ENCODE measurements around the gene ELP4.

ELP4 gene

DNA sequence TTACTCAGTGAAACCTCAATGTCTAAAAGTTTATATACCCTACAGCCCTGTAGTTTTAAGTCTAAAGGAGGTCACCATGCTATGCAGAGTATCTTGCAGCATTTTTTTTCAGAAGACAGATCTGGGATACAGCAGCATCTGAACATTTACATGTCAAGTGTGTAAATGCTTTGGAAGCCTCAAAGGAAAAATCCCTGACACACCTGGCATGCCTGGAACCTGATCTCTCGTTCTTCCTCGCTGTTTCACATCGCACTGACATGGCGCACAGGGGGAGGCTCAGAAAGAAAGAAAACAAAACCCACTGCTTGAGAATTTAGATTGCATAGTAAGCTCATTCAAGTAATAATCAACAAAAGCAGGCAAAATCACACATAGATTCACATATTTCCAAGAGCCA lies 270.5 kb downstream of the ELP4 start:
- Histone ChIP-seq H3K4me3 (ENCODE audit: low read length in 2 of 2) (no peak overlapping the region), H3K9ac (ENCODE audit: low read depth, low read length, poor library complexity) (no peak overlapping the region), H2BK5ac (ENCODE audit: low read length) (no peak overlapping the region), H3K14ac (ENCODE audit: low read length) (no peak overlapping the region), H3K4me2 (ENCODE audit: insufficient read depth, low read length, poor library complexity, severe bottlenecking) (no peak overlapping the region), H3K27ac (replicated peaks; ENCODE audit: low read length) (no peak overlapping the region), H3K79me1 (ENCODE audit: low read depth, low read length) (no peaks in the 10 kb centered on the region), H2AK5ac (ENCODE audit: low read depth, low read length) (no peak overlapping the region), H3K4me1 (ENCODE audit: control insufficient read depth in 2 of 2, insufficient read depth in 1 of 2, low read depth in 1 of 2, low read length in 2 of 2) (peaks cover 0 to 6% of the 10 kb centered on the region in 2 donors), H3K9me3 (replicated peaks in 1 of 2; ENCODE audit: control insufficient read depth in 2 of 2, insufficient read depth in 1 of 2, low read depth in 1 of 2, low read length in 2 of 2) (peaks cover 2 to 5% of the 10 kb centered on the region in 2 donors), H3K36me3 (replicated peaks in 1 of 2; ENCODE audit: control insufficient read depth in 2 of 2, insufficient read depth in 2 of 2, low read length in 2 of 2) (no peaks in the 10 kb centered on the region), H3K18ac (ENCODE audit: low read length) (no peak overlapping the region), H3K27me3 (ENCODE audit: control insufficient read depth in 3 of 3, insufficient read depth in 3 of 3, low read depth in 1 of 3, low read length in 3 of 3) (no peaks in the 10 kb centered on the region), H2BK15ac (ENCODE audit: low read length) (no peak overlapping the region), H3K23ac (ENCODE audit: low read depth, low read length, poor library complexity) (no peak overlapping the region), H2BK120ac (ENCODE audit: low read depth, low read length) (no peak overlapping the region), H2BK12ac (ENCODE audit: low read length) (no peak overlapping the region), H4K8ac (ENCODE audit: low read depth, low read length) (no peak overlapping the region), H3K4ac (ENCODE audit: low read length) (no peak overlapping the region), H2AFZ (ENCODE audit: low read length) (no peak overlapping the region), H4K91ac (ENCODE audit: low read depth, low read length, poor library complexity) (no peak overlapping the region)
- no CpG with 5 or more reads among the region's 4 CpGs for WGBS, 2 donors (ENCODE audit: extremely low coverage in 2 of 2, insufficient read length in 2 of 2, insufficient replicate concordance in 1 of 2)
- no peak for DNase-seq (ENCODE audit: low spot score)

GRCh38 chr11:31780480-31780971 lies 271.0 kb downstream of the ELP4 start:
- H2BK15ac ChIP-seq (ENCODE audit: low read length) = no peak overlapping the region
- H3K4me2 ChIP-seq (ENCODE audit: insufficient read depth, low read length, poor library complexity, severe bottlenecking) = no peak overlapping the region
- H2BK120ac ChIP-seq (ENCODE audit: low read depth, low read length) = no peak overlapping the region
- no peaks in the 10 kb centered on the region for H3K79me1 ChIP-seq (ENCODE audit: low read depth, low read length)
- no peak overlapping the region for H2AK5ac ChIP-seq (ENCODE audit: low read depth, low read length)
- H3K23ac ChIP-seq (ENCODE audit: low read depth, low read length, poor library complexity) = no peak overlapping the region
- no peak overlapping the region for H2BK5ac ChIP-seq (ENCODE audit: low read length)
- H2AFZ ChIP-seq (ENCODE audit: low read length) = no peak overlapping the region
- H4K91ac ChIP-seq (ENCODE audit: low read depth, low read length, poor library complexity) = no peak overlapping the region
- no peak overlapping the region for H4K8ac ChIP-seq (ENCODE audit: low read depth, low read length)
- peaks cover 2 to 5% of the 10 kb centered on the region in 2 donors for H3K9me3 ChIP-seq (replicated peaks in 1 of 2; ENCODE audit: control insufficient read depth in 2 of 2, insufficient read depth in 1 of 2, low read depth in 1 of 2, low read length in 2 of 2)
- H3K36me3 ChIP-seq (replicated peaks in 1 of 2; ENCODE audit: control insufficient read depth in 2 of 2, insufficient read depth in 2 of 2, low read length in 2 of 2) = no peaks in the 10 kb centered on the region
- WGBS, 2 donors (ENCODE audit: extremely low coverage in 2 of 2, insufficient read length in 2 of 2, insufficient replicate concordance in 1 of 2) = no CpG with 5 or more reads among the region's 5 CpGs
- no peak for DNase-seq (ENCODE audit: low spot score)
- H3K27ac ChIP-seq (replicated peaks; ENCODE audit: low read length) = no peak overlapping the region
- no peak overlapping the region for H3K14ac ChIP-seq (ENCODE audit: low read length)
- H3K9ac ChIP-seq (ENCODE audit: low read depth, low read length, poor library complexity) = no peak overlapping the region
- H3K4me1 ChIP-seq (ENCODE audit: control insufficient read depth in 2 of 2, insufficient read depth in 1 of 2, low read depth in 1 of 2, low read length in 2 of 2) = peaks cover 0 to 6% of the 10 kb centered on the region in 2 donors
- no peak overlapping the region for H3K4me3 ChIP-seq (ENCODE audit: low read length in 2 of 2)
- no peak overlapping the region for H3K18ac ChIP-seq (ENCODE audit: low read length)
- H2BK12ac ChIP-seq (ENCODE audit: low read length) = no peak overlapping the region
- no peak overlapping the region for H3K4ac ChIP-seq (ENCODE audit: low read length)
- H3K27me3 ChIP-seq (ENCODE audit: control insufficient read depth in 3 of 3, insufficient read depth in 3 of 3, low read depth in 1 of 3, low read length in 3 of 3) = no peaks in the 10 kb centered on the region

DNA sequence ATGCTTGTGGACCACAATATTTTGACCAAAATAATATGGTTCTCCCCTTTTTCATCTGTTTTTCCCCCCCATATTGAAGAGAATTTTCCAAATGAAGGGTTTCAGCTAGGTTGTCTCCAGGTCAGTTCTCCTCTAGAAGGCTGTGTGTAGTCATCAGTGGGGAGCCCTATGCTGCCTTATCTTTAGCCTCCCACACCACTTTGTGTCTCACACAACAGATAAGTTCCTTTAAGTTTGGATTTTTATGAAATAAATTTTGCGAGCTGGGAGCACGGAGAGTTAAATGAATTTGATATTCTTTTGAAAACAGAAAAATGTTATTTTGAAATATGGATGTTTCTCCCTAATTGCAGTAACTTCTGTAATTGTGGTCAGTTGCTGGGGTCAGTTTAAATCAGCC lies 272.7 kb downstream of the ELP4 start:
- H3K4ac ChIP-seq (ENCODE audit: low read length) = no peak overlapping the region
- no peak overlapping the region for H2AK5ac ChIP-seq (ENCODE audit: low read depth, low read length)
- no peak overlapping the region for H4K91ac ChIP-seq (ENCODE audit: low read depth, low read length, poor library complexity)
- no peak overlapping the region for H3K18ac ChIP-seq (ENCODE audit: low read length)
- WGBS, 2 donors (ENCODE audit: extremely low coverage in 2 of 2, insufficient read length in 2 of 2, insufficient replicate concordance in 1 of 2) = no CpG with 5 or more reads among the region's 2 CpGs
- no peak overlapping the region for H4K8ac ChIP-seq (ENCODE audit: low read depth, low read length)
- no peak overlapping the region for H2BK120ac ChIP-seq (ENCODE audit: low read depth, low read length)
- no peak overlapping the region for H3K9ac ChIP-seq (ENCODE audit: low read depth, low read length, poor library complexity)
- no peaks in the 10 kb centered on the region for H3K79me1 ChIP-seq (ENCODE audit: low read depth, low read length)
- no peak overlapping the region for H2AFZ ChIP-seq (ENCODE audit: low read length)
- no peak for DNase-seq (ENCODE audit: low spot score)
- H3K27ac ChIP-seq (replicated peaks; ENCODE audit: low read length) = no peak overlapping the region
- H3K36me3 ChIP-seq (replicated peaks in 1 of 2; ENCODE audit: control insufficient read depth in 2 of 2, insufficient read depth in 2 of 2, low read length in 2 of 2) = peaks cover 0 to 3% of the 10 kb centered on the region in 2 donors
- no peak overlapping the region for H2BK15ac ChIP-seq (ENCODE audit: low read length)
- H3K4me1 ChIP-seq (ENCODE audit: control insufficient read depth in 2 of 2, insufficient read depth in 1 of 2, low read depth in 1 of 2, low read length in 2 of 2) = peaks cover 6 to 10% of the 10 kb centered on the region in 2 donors
- H3K4me3 ChIP-seq (ENCODE audit: low read length in 2 of 2) = no peak overlapping the region
- no peak overlapping the region for H2BK5ac ChIP-seq (ENCODE audit: low read length)
- H3K23ac ChIP-seq (ENCODE audit: low read depth, low read length, poor library complexity) = no peak overlapping the region
- H3K14ac ChIP-seq (ENCODE audit: low read length) = no peak overlapping the region
- no peak overlapping the region for H3K4me2 ChIP-seq (ENCODE audit: insufficient read depth, low read length, poor library complexity, severe bottlenecking)
- peaks cover 2 to 3% of the 10 kb centered on the region in 2 donors for H3K9me3 ChIP-seq (replicated peaks in 1 of 2; ENCODE audit: control insufficient read depth in 2 of 2, insufficient read depth in 1 of 2, low read depth in 1 of 2, low read length in 2 of 2)
- no peak overlapping the region for H2BK12ac ChIP-seq (ENCODE audit: low read length)
- no peaks in the 10 kb centered on the region for H3K27me3 ChIP-seq (ENCODE audit: control insufficient read depth in 3 of 3, insufficient read depth in 3 of 3, low read depth in 1 of 3, low read length in 3 of 3)

DNA sequence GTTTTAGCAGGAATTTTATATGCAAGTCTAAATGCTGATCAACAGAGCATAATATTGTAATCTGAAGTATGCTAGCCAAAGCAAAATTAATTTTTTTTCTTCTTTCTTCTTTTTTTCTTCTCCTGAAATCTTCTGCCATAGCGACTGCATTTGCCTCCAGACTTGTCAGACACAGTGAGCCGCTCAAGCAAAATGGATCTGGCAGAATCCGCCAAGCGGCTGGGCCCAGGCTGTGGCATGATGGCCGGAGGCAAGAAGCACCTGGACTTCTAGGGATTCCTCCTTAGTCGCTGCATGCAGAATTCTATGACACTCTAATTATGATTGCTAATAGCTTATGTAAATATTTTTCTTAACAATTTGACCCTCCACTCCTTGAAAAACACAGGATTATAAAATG lies 273.7 kb downstream of the ELP4 start:
- no peaks in the 10 kb centered on the region for H3K27me3 ChIP-seq (ENCODE audit: control insufficient read depth in 3 of 3, insufficient read depth in 3 of 3, low read depth in 1 of 3, low read length in 3 of 3)
- WGBS, 2 donors (ENCODE audit: extremely low coverage in 2 of 2, insufficient read length in 2 of 2, insufficient replicate concordance in 1 of 2) = no CpG with 5 or more reads among the region's 6 CpGs
- H2BK12ac ChIP-seq (ENCODE audit: low read length) = no peak overlapping the region
- no peaks in the 10 kb centered on the region for H3K79me1 ChIP-seq (ENCODE audit: low read depth, low read length)
- H2BK5ac ChIP-seq (ENCODE audit: low read length) = no peak overlapping the region
- no peak overlapping the region for H3K9ac ChIP-seq (ENCODE audit: low read depth, low read length, poor library complexity)
- no peaks in the 10 kb centered on the region for H3K9me3 ChIP-seq (replicated peaks in 1 of 2; ENCODE audit: control insufficient read depth in 2 of 2, insufficient read depth in 1 of 2, low read depth in 1 of 2, low read length in 2 of 2)
- H3K36me3 ChIP-seq (replicated peaks in 1 of 2; ENCODE audit: control insufficient read depth in 2 of 2, insufficient read depth in 2 of 2, low read length in 2 of 2) = peaks cover 0 to 5% of the 10 kb centered on the region in 2 donors
- no peak overlapping the region for H3K18ac ChIP-seq (ENCODE audit: low read length)
- no peak overlapping the region for H2AK5ac ChIP-seq (ENCODE audit: low read depth, low read length)
- no peak overlapping the region for H3K4me2 ChIP-seq (ENCODE audit: insufficient read depth, low read length, poor library complexity, severe bottlenecking)
- H3K27ac ChIP-seq (replicated peaks; ENCODE audit: low read length) = no peak overlapping the region
- no peak overlapping the region for H4K91ac ChIP-seq (ENCODE audit: low read depth, low read length, poor library complexity)
- H3K23ac ChIP-seq (ENCODE audit: low read depth, low read length, poor library complexity) = no peak overlapping the region
- H3K14ac ChIP-seq (ENCODE audit: low read length) = no peak overlapping the region
- no peak overlapping the region for H4K8ac ChIP-seq (ENCODE audit: low read depth, low read length)
- no peak overlapping the region for H3K4me3 ChIP-seq (ENCODE audit: low read length in 2 of 2)
- H3K4me1 ChIP-seq (ENCODE audit: control insufficient read depth in 2 of 2, insufficient read depth in 1 of 2, low read depth in 1 of 2, low read length in 2 of 2) = peaks cover 13% of the 10 kb centered on the region in 2 donors
- DNase-seq (ENCODE audit: low spot score) = no peak
- no peak overlapping the region for H2BK15ac ChIP-seq (ENCODE audit: low read length)
- no peak overlapping the region for H2AFZ ChIP-seq (ENCODE audit: low read length)
- H2BK120ac ChIP-seq (ENCODE audit: low read depth, low read length) = no peak overlapping the region
- no peak overlapping the region for H3K4ac ChIP-seq (ENCODE audit: low read length)
